SK-N-SH (cell line): ENCODE results near the gene PHLPP1. TPM values are rescaled to one million over a fixed set of nuclear protein-coding genes. Genes with fewer than 3 reads are reported as not detected.

ENCODE experiments used
- CTCF ChIA-PET: fragments of 300-600, 350-600 bp; formaldehyde crosslinking; extraction: SDS; loops from one replicate; lab custom pipeline; 2021; lab: Yijun Ruan, JAX
- POLR2A ChIA-PET: fragments of 350-600 bp; sonication (Branson Sonifier 250); formaldehyde crosslinking; extraction: SDS; loops from one replicate; lab custom pipeline; 2020; ENCODE audit warnings: antibody characterized with exemption, inconsistent platforms; lab: Yijun Ruan, JAX
- DNase-seq: peaks from one replicate; pipeline ENCODE4 v3.0.0; 2012
- H2AFZ ChIP-seq: fragments of 200-600 bp; sonication (generic); 2 replicates; pipeline ENCODE4 v1.8.1; 2016; ENCODE audit warnings: antibody characterized with exemption, mild to moderate bottlenecking, low read depth
- H3F3A ChIP-seq: fragments of 200-600 bp; sonication (generic); replicated peaks from 2 replicates; pipeline ENCODE3; 2016; ENCODE audit warnings: antibody characterized with exemption, mild to moderate bottlenecking; ENCODE audit not compliant: insufficient read depth
- H3K27ac ChIP-seq, 2 experiments: fragments of 200-500 bp in 1 of 2; fragments of 200-600 bp in 1 of 2; sonication (Bioruptor generic) in 1 of 2; sonication (generic), shearing (Covaris generic) in 1 of 2; 2 replicates each; pipeline versions ENCODE4 v1.5.1 to v1.6.1; 2014 to 2016; ENCODE audit warnings: low read depth in 2 of 2, inconsistent platforms in 1 of 2, low read length in 1 of 2, mild to moderate bottlenecking in 1 of 2, mixed read lengths in 1 of 2
- H3K27me3 ChIP-seq: fragments of 200-600 bp; sonication (generic), shearing (Covaris generic); 2 replicates; pipeline ENCODE4 v1.6.1; 2016; ENCODE audit warnings: mixed run types; ENCODE audit not compliant: insufficient read depth
- H3K36me3 ChIP-seq, 2 experiments: fragments of 200-500 bp in 1 of 2; fragments of 200-600 bp in 1 of 2; sonication (Bioruptor generic) in 1 of 2; sonication (generic) in 1 of 2; replicated peaks in 1 of 2; 2 replicates each; pipeline versions ENCODE3 to v1.5.1; 2014 to 2016; ENCODE audit warnings: low read length in 1 of 2, mild to moderate bottlenecking in 1 of 2; ENCODE audit not compliant: insufficient read depth in 2 of 2, control insufficient read depth in 1 of 2
- H3K4me1 ChIP-seq, 2 experiments: fragments of 200-500 bp in 1 of 2; fragments of 200-600 bp in 1 of 2; sonication (Bioruptor generic) in 1 of 2; sonication (generic), shearing (Covaris generic) in 1 of 2; 2 replicates each; pipeline versions ENCODE4 v1.5.1 to v1.6.1; 2014 to 2016; ENCODE audit warnings: low read depth in 1 of 2, low read length in 1 of 2, mixed run types in 1 of 2; ENCODE audit not compliant: insufficient read depth in 2 of 2, control insufficient read depth in 1 of 2
- H3K4me2 ChIP-seq: fragments of 200-600 bp; sonication (generic), shearing (Covaris generic); 2 replicates; pipeline ENCODE4 v1.6.1; 2017; ENCODE audit warnings: mixed run types
- H3K4me3 ChIP-seq, 2 experiments: fragments of 200-500 bp in 1 of 2; fragments of 200-600 bp in 1 of 2; sonication (Bioruptor generic) in 1 of 2; sonication (generic), shearing (Covaris generic) in 1 of 2; 2 replicates each; pipeline versions ENCODE4 v1.5.1 to v1.8.1; 2014 to 2016; ENCODE audit warnings: low read depth in 2 of 2, inconsistent platforms in 1 of 2, low read length in 1 of 2, mild to moderate bottlenecking in 1 of 2, mixed read lengths in 1 of 2, moderate library complexity in 1 of 2
- H3K79me2 ChIP-seq: fragments of 200-600 bp; sonication (generic); 2 replicates; pipeline ENCODE4 v1.8.1; 2017; ENCODE audit warnings: mild to moderate bottlenecking; ENCODE audit not compliant: insufficient read depth
- H3K9ac ChIP-seq: fragments of 200-600 bp; sonication (generic); 2 replicates; pipeline ENCODE4 v1.6.1; 2017; ENCODE audit warnings: mixed run types
- H3K9me2 ChIP-seq: fragments of 200-600 bp; sonication (generic); 2 replicates; pipeline ENCODE4 v1.6.1; 2017; ENCODE audit warnings: mixed run types
- H3K9me3 ChIP-seq: fragments of 200-600 bp; sonication (generic); 2 replicates; pipeline ENCODE4 v1.6.1; 2017; ENCODE audit warnings: mixed run types, mild to moderate bottlenecking, moderate library complexity
- H4K20me1 ChIP-seq: fragments of 200-600 bp; sonication (generic); 2 replicates; pipeline ENCODE4 v1.6.1; 2017; ENCODE audit warnings: mild to moderate bottlenecking, mixed run types; ENCODE audit not compliant: insufficient read depth
- CHD2 ChIP-seq: fragments of 150-350 bp; IDR thresholded peaks from 2 replicates; pipeline ENCODE4 v1.6.1; 2018; ENCODE audit warnings: low read length; ENCODE audit not compliant: partially characterized antibody
- ELF1 ChIP-seq: IDR thresholded peaks from 2 replicates; pipeline ENCODE4 v1.4.0; 2012
- EZH2phosphoT487 ChIP-seq: fragments of 200-600 bp; sonication (generic); IDR thresholded peaks from 2 replicates; pipeline ENCODE4 v1.6.1; 2017; ENCODE audit warnings: low read depth, mixed run types, mild to moderate bottlenecking, antibody characterized with exemption, moderate library complexity, borderline replicate concordance
- FOSL2 ChIP-seq: IDR thresholded peaks from 2 replicates; pipeline ENCODE4 v1.4.0; 2012; ENCODE audit warnings: low read depth, mild to moderate bottlenecking, moderate library complexity, borderline replicate concordance
- FOXM1 ChIP-seq: IDR thresholded peaks from 2 replicates; pipeline ENCODE4 v1.4.0; 2012; ENCODE audit warnings: low read depth, mild to moderate bottlenecking
- GATA2 ChIP-seq: sonication (generic); formaldehyde crosslinking; IDR thresholded peaks from 2 replicates; pipeline ENCODE4 v1.5.0; 2020; ENCODE audit warnings: mild to moderate bottlenecking, missing genetic modification reagents
- JUND ChIP-seq: IDR thresholded peaks from 2 replicates; pipeline ENCODE4 v1.4.0; 2012
- MEF2A ChIP-seq: IDR thresholded peaks from 2 replicates; pipeline ENCODE4 v1.4.0; 2012; ENCODE audit warnings: low read depth, borderline replicate concordance
- MXI1 ChIP-seq: IDR thresholded peaks from 2 replicates; pipeline ENCODE4 v1.6.1; 2012; ENCODE audit warnings: mild to moderate bottlenecking, low read depth, low read length, improper control_type of control experiment
- NFIC ChIP-seq: IDR thresholded peaks from 2 replicates; pipeline ENCODE4 v1.4.0; 2012; ENCODE audit warnings: borderline replicate concordance
- NRF1 ChIP-seq: IDR thresholded peaks from 2 replicates; pipeline ENCODE4 v1.6.1; 2012; ENCODE audit warnings: low read depth, mild to moderate bottlenecking, low read length
- POLR2AphosphoS5 ChIP-seq: IDR thresholded peaks from 2 replicates; pipeline ENCODE4 v1.6.1; 2012; ENCODE audit warnings: low read depth, low read length
- RAD21 ChIP-seq: IDR thresholded peaks from 2 replicates; pipeline ENCODE4 v1.6.1; 2012; ENCODE audit warnings: mild to moderate bottlenecking, low read length
- RCOR1 ChIP-seq: fragments of 150-350 bp; IDR thresholded peaks from 2 replicates; pipeline ENCODE4 v1.6.1; 2017; ENCODE audit warnings: antibody characterized with exemption, low read length
- REST ChIP-seq: IDR thresholded peaks from 2 replicates; pipeline ENCODE4 v1.6.1; 2012; ENCODE audit warnings: mild to moderate bottlenecking, low read depth, low read length, moderate library complexity
- RFX5 ChIP-seq: IDR thresholded peaks from 2 replicates; pipeline ENCODE4 v1.6.1; 2012; ENCODE audit warnings: mild to moderate bottlenecking, improper control_type of control experiment, low read length
- RXRA ChIP-seq: IDR thresholded peaks from 2 replicates; pipeline ENCODE4 v1.4.0; 2012; ENCODE audit warnings: low read depth, mild to moderate bottlenecking, borderline replicate concordance
- SMC3 ChIP-seq: IDR thresholded peaks from 2 replicates; pipeline ENCODE4 v1.6.1; 2012; ENCODE audit warnings: low read depth, low read length, improper control_type of control experiment
- TAF1 ChIP-seq: IDR thresholded peaks from 2 replicates; pipeline ENCODE4 v1.6.1; 2012; ENCODE audit warnings: low read depth, mild to moderate bottlenecking, low read length, moderate library complexity, borderline replicate concordance
- TCF12 ChIP-seq: IDR thresholded peaks from 2 replicates; pipeline ENCODE4 v1.4.0; 2012
- TEAD4 ChIP-seq: IDR thresholded peaks from 2 replicates; pipeline ENCODE4 v1.4.0; 2012; ENCODE audit warnings: mild to moderate bottlenecking, borderline replicate concordance; ENCODE audit not compliant: insufficient read depth
- USF1 ChIP-seq: IDR thresholded peaks from 2 replicates; pipeline ENCODE4 v1.4.0; 2012; ENCODE audit warnings: low read depth, borderline replicate concordance
- YY1 ChIP-seq: IDR thresholded peaks from 2 replicates; pipeline ENCODE4 v1.4.0; 2012; ENCODE audit warnings: low read depth, mild to moderate bottlenecking
- ZBTB33 ChIP-seq: IDR thresholded peaks from 2 replicates; pipeline ENCODE4 v1.4.0; 2012; ENCODE audit warnings: low read depth, borderline replicate concordance
- WGBS: methylation state at CpG from one replicate; pipeline ENCODE4 v1.1.6; 2017; ENCODE audit warnings: low lambda C conversion rate; 5-methylcytosine and 5-hydroxymethylcytosine counted together
- polyA plus RNA-seq, 3 experiments: library from polyadenylated mRNA; depleted of rRNA; stranded (reverse); fragments of >200 nt; gene quantifications; 2 replicates each; pipeline ENCODE4 v1.2.3, GENCODE V29; 2012
- TF ChIP-seq, protein P1 (sequence below): IDR thresholded peaks from 2 replicates; pipeline ENCODE4 v1.4.0; 2012; ENCODE audit warnings: low read depth
- TF ChIP-seq, protein P2 (sequence below): IDR thresholded peaks from 2 replicates; pipeline ENCODE4; 2012
- TF ChIP-seq, protein P3 (sequence below): fragments of 200-600 bp; sonication (generic); IDR thresholded peaks from 2 replicates; pipeline ENCODE4 v1.6.1; 2017; ENCODE audit warnings: antibody characterized with exemption, mild to moderate bottlenecking, moderate library complexity

Gene PHLPP1
- polyA plus RNA-seq, 1 of the 3 experiments (the other 2 are of a cell fraction), result 4.6 TPM

GRCh38 chr18:63016270-63016669, 300.9 kb downstream of the PHLPP1 start:
- WGBS, result 4% methylated on average over 4 of the region's 4 CpGs
- POLR2A ChIA-PET, result interaction anchor here (1.0 kb wide), 1 partner anchor 307 kb away, joined by 3 read pairs; no protein-coding TSS in a partner anchor
- TF ChIP-seq TCF12, result no peak
- TF ChIP-seq, protein P1, sequence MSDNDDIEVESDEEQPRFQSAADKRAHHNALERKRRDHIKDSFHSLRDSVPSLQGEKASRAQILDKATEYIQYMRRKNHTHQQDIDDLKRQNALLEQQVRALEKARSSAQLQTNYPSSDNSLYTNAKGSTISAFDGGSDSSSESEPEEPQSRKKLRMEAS, result no peak
- TF ChIP-seq MXI1, result no peak
- TF ChIP-seq FOXM1, result no peak
- TF ChIP-seq, protein P2, sequence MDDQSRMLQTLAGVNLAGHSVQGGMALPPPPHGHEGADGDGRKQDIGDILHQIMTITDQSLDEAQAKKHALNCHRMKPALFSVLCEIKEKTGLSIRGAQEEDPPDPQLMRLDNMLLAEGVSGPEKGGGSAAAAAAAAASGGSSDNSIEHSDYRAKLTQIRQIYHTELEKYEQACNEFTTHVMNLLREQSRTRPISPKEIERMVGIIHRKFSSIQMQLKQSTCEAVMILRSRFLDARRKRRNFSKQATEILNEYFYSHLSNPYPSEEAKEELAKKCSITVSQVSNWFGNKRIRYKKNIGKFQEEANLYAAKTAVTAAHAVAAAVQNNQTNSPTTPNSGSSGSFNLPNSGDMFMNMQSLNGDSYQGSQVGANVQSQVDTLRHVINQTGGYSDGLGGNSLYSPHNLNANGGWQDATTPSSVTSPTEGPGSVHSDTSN, result no peak
- no peak for TF ChIP-seq REST
- TF ChIP-seq NFIC, result no peak
- no peak for TF ChIP-seq RXRA
- TF ChIP-seq TAF1, result no peak
- no peak for TF ChIP-seq MEF2A
- no peak for TF ChIP-seq FOSL2
- peak; percentile 97 for TF ChIP-seq RAD21
- no peak for TF ChIP-seq TEAD4
- TF ChIP-seq, protein P3, sequence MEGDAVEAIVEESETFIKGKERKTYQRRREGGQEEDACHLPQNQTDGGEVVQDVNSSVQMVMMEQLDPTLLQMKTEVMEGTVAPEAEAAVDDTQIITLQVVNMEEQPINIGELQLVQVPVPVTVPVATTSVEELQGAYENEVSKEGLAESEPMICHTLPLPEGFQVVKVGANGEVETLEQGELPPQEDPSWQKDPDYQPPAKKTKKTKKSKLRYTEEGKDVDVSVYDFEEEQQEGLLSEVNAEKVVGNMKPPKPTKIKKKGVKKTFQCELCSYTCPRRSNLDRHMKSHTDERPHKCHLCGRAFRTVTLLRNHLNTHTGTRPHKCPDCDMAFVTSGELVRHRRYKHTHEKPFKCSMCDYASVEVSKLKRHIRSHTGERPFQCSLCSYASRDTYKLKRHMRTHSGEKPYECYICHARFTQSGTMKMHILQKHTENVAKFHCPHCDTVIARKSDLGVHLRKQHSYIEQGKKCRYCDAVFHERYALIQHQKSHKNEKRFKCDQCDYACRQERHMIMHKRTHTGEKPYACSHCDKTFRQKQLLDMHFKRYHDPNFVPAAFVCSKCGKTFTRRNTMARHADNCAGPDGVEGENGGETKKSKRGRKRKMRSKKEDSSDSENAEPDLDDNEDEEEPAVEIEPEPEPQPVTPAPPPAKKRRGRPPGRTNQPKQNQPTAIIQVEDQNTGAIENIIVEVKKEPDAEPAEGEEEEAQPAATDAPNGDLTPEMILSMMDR, result peak; percentile 91
- TF ChIP-seq ELF1, result no peak
- TF ChIP-seq RCOR1, result no peak
- no peak for TF ChIP-seq YY1
- no peak for TF ChIP-seq USF1
- no peak for TF ChIP-seq NRF1
- TF ChIP-seq RFX5, result no peak
- TF ChIP-seq GATA2 (CRISPR knock-in tag), result no peak
- TF ChIP-seq ZBTB33, result no peak
- peak; percentile 82 for TF ChIP-seq SMC3
- TF ChIP-seq CHD2, result peak; percentile 35
- TF ChIP-seq POLR2AphosphoS5, result no peak
- TF ChIP-seq EZH2phosphoT487, result no peak
- TF ChIP-seq JUND, result no peak

More at GRCh38 chr18:63016270-63016669, 300.9 kb downstream of the PHLPP1 start:
- Histone ChIP-seq H3K4me1 (no peaks in the 10 kb centered on the region), H3K9ac (no peak overlapping the region), H2AFZ (no peak overlapping the region), H3K9me3 (no peaks in the 10 kb centered on the region), H3K27ac (no peak overlapping the region), H3K27me3 (peaks cover 4% of the 10 kb centered on the region; the same call in 1 of the 2 replicates), H3K9me2 (no peaks in the 10 kb centered on the region), H3K79me2 (no peaks in the 10 kb centered on the region), H3F3A (no peaks in the 10 kb centered on the region), H3K4me2 (no peak overlapping the region), H4K20me1 (no peaks in the 10 kb centered on the region), H3K4me3 (peak overlapping the region in 1 of 2 experiments; percentile 4; a peak in 1 of 4 replicates), H3K36me3 (no peaks in the 10 kb centered on the region)
- peak; percentile 82 for DNase-seq
- CTCF ChIA-PET, result interaction anchor here (0.6 to 7.5 kb wide), 51 partner anchors 8 to 590 kb away, joined by 3 to 129 read pairs (median 4); partner anchors contain the start of gene BCL2
